ENCODE measurements around the gene TBCCD1. TPM values are rescaled to one million over a fixed set of nuclear protein-coding genes. Genes with fewer than 3 reads are reported as not detected.
A peak's percentile ranks its signal among the peaks of the same experiment; 100 is the strongest.

The TBCCD1 gene
- total and polyA plus RNA-seq, 11 donors: 2.9 to 10.3 (median 7.6) TPM

GRCh38 chr3:186530415-186530814 lies 36.7 kb downstream of the TBCCD1 start:
- Histone ChIP-seq H3K9me3 (no peaks in the 10 kb centered on the region), H3K27me3 (no peaks in the 10 kb centered on the region), H3K4me1 (peaks cover 0 to 17% (median 0%) of the 10 kb centered on the region in 12 donors), H3K27ac (no peak overlapping the region), H3K4me3 (no peak overlapping the region), H3K36me3 (no peaks in the 10 kb centered on the region)
- DNase-seq (no peak), ATAC-seq (no peak)
- TF ChIP-seq POLR2A (IDR thresholded peaks at IDR 0.05): no peak
- no peak for TF ChIP-seq CTCF (IDR thresholded peaks at IDR 0.05)
- intact Hi-C loops (cut with DNase I): loop anchor here in 3 of 10 donors (10.0 kb wide), 3 partner anchors 106 to 546 kb away; no protein-coding TSS in a partner anchor

- intact Hi-C loops (cut with DNase I): no loop called here
- WGBS, 4 donors: 79 to 81% (median 80%) methylated on average over 11 of the region's 11 CpGs
- no peak overlapping the region for H3K4me3 ChIP-seq
- DNase-seq (no peak), ATAC-seq (peak in 1 of 4 donors; percentile 24)
- no peaks in the 10 kb centered on the region for H3K27me3 ChIP-seq
- peaks cover 0 to 15% (median 0%) of the 10 kb centered on the region in 12 donors for H3K4me1 ChIP-seq
- H3K27ac ChIP-seq: no peak overlapping the region
- TF ChIP-seq CTCF (IDR thresholded peaks at IDR 0.05) (no peak), POLR2A (IDR thresholded peaks at IDR 0.05) (no peak)
- no peaks in the 10 kb centered on the region for H3K9me3 ChIP-seq
- H3K36me3 ChIP-seq: no peaks in the 10 kb centered on the region
These were observed 37.7 kb downstream of the TBCCD1 start for GRCh38 chr3:186529201-186529999.

- TF ChIP-seq CTCF (IDR thresholded peaks at IDR 0.05) (no peak), POLR2A (IDR thresholded peaks at IDR 0.05) (no peak)
- H3K36me3 ChIP-seq: no peaks in the 10 kb centered on the region
- no peaks in the 10 kb centered on the region for H3K9me3 ChIP-seq
- no peak overlapping the region for H3K27ac ChIP-seq
- intact Hi-C loops (cut with DNase I): no loop called here
- H3K4me1 ChIP-seq: no peaks in the 10 kb centered on the region
- peaks cover 0 to 5% (median 0%) of the 10 kb centered on the region in 9 donors for H3K27me3 ChIP-seq
- H3K4me3 ChIP-seq: no peak overlapping the region
- 66 to 76% (median 70%) methylated on average over 6 of the region's 6 CpGs for WGBS, 4 donors
- no peak for DNase-seq
- no peak for ATAC-seq
These were observed 40.9 kb downstream of the TBCCD1 start for GRCh38 chr3:186526256-186526606.

- Histone ChIP-seq H3K4me1 (no peaks in the 10 kb centered on the region), H3K27ac (no peak overlapping the region), H3K4me3 (no peak overlapping the region), H3K9me3 (no peaks in the 10 kb centered on the region), H3K27me3 (peaks cover 0 to 5% (median 0%) of the 10 kb centered on the region in 9 donors), H3K36me3 (no peaks in the 10 kb centered on the region)
- intact Hi-C loops (cut with DNase I): no loop called here
- TF ChIP-seq POLR2A (IDR thresholded peaks at IDR 0.05): no peak
- TF ChIP-seq CTCF (IDR thresholded peaks at IDR 0.05): no peak
- ATAC-seq (no peak), DNase-seq (no peak)
- 69 to 79% (median 77%) methylated on average over 9 of the region's 9 CpGs for WGBS, 4 donors
These were observed 41.5 kb downstream of the TBCCD1 start for GRCh38 chr3:186525369-186526255.

All from heart left ventricle (tissue), 16 donors.